K562 (cell line): Measurements from ENCODE around the gene MBD6. TPM values are rescaled to one million over a fixed set of nuclear protein-coding genes. Genes with fewer than 3 reads are reported as not detected.
A peak's percentile ranks its signal among the peaks of the same experiment; 100 is the strongest.

Experiments
- CBFA2T3 ChIP-seq: fragments of 450-650 bp; IDR thresholded peaks from 2 replicates; pipeline ENCODE4 v1.6.1; 2017
- CTBP1 ChIP-seq: fragments of 450-650 bp; IDR thresholded peaks from 2 replicates; pipeline ENCODE4 v1.6.1; 2016; ENCODE audit warnings: borderline replicate concordance
- FOSL1 ChIP-seq: fragments of 200-800 bp; sonication (Bioruptor generic); conservative IDR thresholded peaks from 2 replicates; pipeline ENCODE4 v1.6.1; 2016; ENCODE audit warnings: missing genetic modification characterization, missing compliant biosample characterization
- FOXK2 ChIP-seq, 2 experiments: fragments of 450-650 bp; IDR thresholded peaks in 1 of 2; conservative IDR thresholded peaks in 1 of 2; 2 replicates each; pipeline ENCODE4 v1.6.1; 2016; ENCODE audit warnings: low read depth in 2 of 2, mild to moderate bottlenecking in 1 of 2
- HDAC6 ChIP-seq: IDR thresholded peaks from 2 replicates; pipeline ENCODE4 v1.6.1; 2012; ENCODE audit warnings: low read depth, mild to moderate bottlenecking, control low read depth, inconsistent platforms, low read length, moderate library complexity
- KLF16 ChIP-seq: IDR thresholded peaks from 2 replicates; pipeline ENCODE4 v1.6.1; 2016; ENCODE audit warnings: antibody characterized with exemption
- L3MBTL2 ChIP-seq: fragments of 450-650 bp; IDR thresholded peaks from 2 replicates; pipeline ENCODE4 v1.6.1; 2016; ENCODE audit warnings: mild to moderate bottlenecking, moderate library complexity
- MAFF ChIP-seq: IDR thresholded peaks from 2 replicates; pipeline ENCODE4 v1.6.1; 2012; ENCODE audit warnings: low read length, improper control_type of control experiment
- MBD2 ChIP-seq: sonication (generic); IDR thresholded peaks from 2 replicates; pipeline ENCODE4 v1.6.1; 2016; ENCODE audit warnings: low read depth, borderline replicate concordance
- NFIX ChIP-seq: fragments of 250-450 bp; sonication (Bioruptor Pico); IDR thresholded peaks from 2 replicates; pipeline ENCODE4 v1.4.0; 2020; ENCODE audit warnings: low read depth, mild to moderate bottlenecking, moderate library complexity
- NR2F6 ChIP-seq: fragments of 450-650 bp; formaldehyde crosslinking; IDR thresholded peaks from 2 replicates; pipeline ENCODE4 v1.4.0; 2020; ENCODE audit warnings: mild to moderate bottlenecking
- ZNF212 ChIP-seq: fragments of 450-650 bp; formaldehyde crosslinking; IDR thresholded peaks from 2 replicates; pipeline ENCODE4 v1.4.0; 2020; ENCODE audit warnings: mild to moderate bottlenecking
- ZNF224 ChIP-seq: sonication (generic); formaldehyde crosslinking; IDR thresholded peaks from 2 replicates; pipeline ENCODE4 v1.8.0; 2022; ENCODE audit warnings: mild to moderate bottlenecking, missing genetic modification reagents
- ZNF318 ChIP-seq, 2 experiments: fragments of 450-650 bp; IDR thresholded peaks; 2 replicates each; pipeline ENCODE4 v1.6.1; 2016; ENCODE audit warnings: mild to moderate bottlenecking in 2 of 2, borderline replicate concordance in 1 of 2, low read depth in 1 of 2, moderate library complexity in 1 of 2
- polyA plus RNA-seq, 8 experiments: library from polyadenylated mRNA; depleted of rRNA in 4 of 8; stranded (reverse) in 5 of 8; unstranded in 3 of 8; fragments of >200 nt; fragmentation: Nextera tagmentation in 2 of 8; fragmentation: Illumina TruSeq in 1 of 8; extraction: Ambion mirVana in 2 of 8; extraction: Trizol in 1 of 8; gene quantifications; 2 replicates each; pipeline versions ENCODE4 v1.2.1 to v1.2.3, GENCODE V29; 2011 to 2014; ENCODE audit warnings: inconsistent platforms in 1 of 8, missing spikeins in 1 of 8
- total RNA-seq, 7 experiments: library from RNA; depleted of rRNA in 6 of 7; stranded (reverse); fragments of >200 nt in 6 of 7; fragmentation: Illumina TruSeq in 2 of 7; extraction: Trizol in 2 of 7; gene quantifications; 2 replicates each; pipeline versions ENCODE4 v1.2.1 to v1.2.3, GENCODE V29; 2011 to 2021; ENCODE audit warnings: low replicate concordance in 1 of 7

MBD6 gene
- total and polyA plus RNA-seq, 9 of the 15 experiments (the other 6 are each of a cell fraction or from before 2014, with no cell fraction given), result 2.0 to 54.8 (median 3.8) TPM

DNA sequence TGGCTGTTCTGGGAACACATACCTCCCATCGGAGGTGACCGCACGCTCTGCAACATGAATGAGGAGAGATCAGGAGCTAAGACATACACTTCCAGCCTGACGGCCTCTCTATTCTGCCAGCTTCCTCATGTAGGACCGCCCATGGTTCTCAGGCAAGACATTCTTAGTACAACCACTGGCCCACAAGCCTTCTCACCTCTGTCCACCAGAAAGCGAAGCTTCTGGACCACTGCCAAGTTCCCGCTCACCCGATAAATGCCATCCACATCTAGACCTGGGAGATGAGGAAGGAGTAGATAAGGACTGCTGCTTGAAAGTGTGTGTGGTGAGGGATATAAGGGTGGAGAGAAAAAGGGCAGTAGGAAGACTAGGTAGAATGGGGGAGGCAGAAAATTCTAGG lies 48.2 kb upstream of the MBD6 start (continued):
- TF ChIP-seq NFIX (CRISPR knock-in tag), result 0 out of 2 replicates have a peak, but pooled peaks have one; percentile 13
- TF ChIP-seq FOSL1 (tag), result no peak
- 0 out of 2 replicates have a peak, but pooled peaks have one; percentile 16 for TF ChIP-seq L3MBTL2
- TF ChIP-seq MAFF, result no peak
- no peak for TF ChIP-seq ZNF318 (IDR thresholded peaks at IDR 0.05; ENCODE audit: borderline replicate concordance in 1 of 2, low read depth in 1 of 2)
- 0 out of 2 replicates have a peak, but pooled peaks have one; percentile 32 for TF ChIP-seq CBFA2T3
- no peak for TF ChIP-seq NR2F6 (CRISPR knock-in tag)
- no peak for TF ChIP-seq MBD2
- TF ChIP-seq ZNF212 (CRISPR knock-in tag), result no peak
- no peak for TF ChIP-seq FOXK2 (conservative IDR thresholded peaks at IDR 0.05 in 1 of 2, IDR thresholded peaks at IDR 0.05 in 1 of 2; ENCODE audit: low read depth in 2 of 2)
- no peak for TF ChIP-seq HDAC6
- TF ChIP-seq KLF16, result no peak
- TF ChIP-seq CTBP1, result peak; percentile 41; the same call in 1 of the 2 replicates
- TF ChIP-seq ZNF224, result no peak
